Lower leg skin (tissue), 3 donors: ENCODE measurements around the gene RRN3.
"Not testable (repeated sequence)": the region's sequence is repeated elsewhere in the genome, so short reads cannot be mapped to it uniquely, and the experiment has no call there.

Experiments
- POLR2A ChIP-seq, 2 donors: fragments of 450-650 bp; IDR thresholded peaks; one replicate each; pipeline ENCODE4 v1.6.1; 2016 to 2017; ENCODE audit warnings: antibody characterized with exemption in 2 of 2, mild to moderate bottlenecking in 1 of 2, moderate library complexity in 1 of 2
- TF ChIP-seq, protein P1 (sequence below), 3 donors: fragments of 450-650 bp; IDR thresholded peaks; one replicate each; pipeline ENCODE4 v1.5.1; 2016; ENCODE audit warnings: antibody characterized with exemption in 3 of 3, mild to moderate bottlenecking in 3 of 3, moderate library complexity in 2 of 3

DNA sequence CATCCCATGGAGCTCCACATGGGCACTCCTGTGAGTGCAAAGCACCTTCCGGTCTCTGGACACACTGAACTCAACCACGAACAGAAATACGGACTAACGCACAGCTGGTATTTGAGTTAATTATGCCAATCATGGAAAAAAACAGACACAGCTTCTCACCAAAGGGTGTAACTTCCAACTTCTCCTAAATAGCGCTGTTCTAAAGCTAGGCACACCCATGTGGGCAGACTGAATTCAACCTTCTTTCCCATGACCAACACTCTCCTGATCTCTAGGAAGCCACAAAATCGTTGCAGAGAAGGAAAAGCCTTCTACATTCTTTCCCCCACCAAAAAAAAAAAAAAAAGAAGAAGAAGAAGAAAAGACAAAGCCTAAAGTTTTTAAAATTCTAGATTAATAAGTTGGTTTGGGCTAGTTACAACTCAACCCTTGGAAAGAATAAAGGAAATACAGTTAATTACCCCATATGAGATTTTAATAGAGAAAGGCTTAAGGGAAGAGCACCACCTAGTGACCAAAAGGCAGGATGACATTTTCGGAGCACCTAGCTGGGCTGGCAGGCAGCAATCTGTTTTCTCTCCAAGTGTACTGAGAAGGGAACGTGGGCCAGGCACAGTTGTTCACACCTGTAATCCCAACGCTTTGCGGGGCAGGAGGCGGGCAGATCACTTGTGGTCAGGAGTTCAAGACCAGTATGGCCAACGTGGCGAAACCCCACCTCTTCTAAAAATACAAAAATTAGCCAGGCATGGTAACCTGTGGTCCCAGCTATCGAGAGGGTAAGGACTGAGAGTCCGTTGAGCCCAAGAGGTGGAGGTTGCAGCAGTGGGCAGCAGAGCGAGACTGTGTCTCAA lies 21.9 kb downstream of the RRN3 start:
- not testable (repeated sequence) for TF ChIP-seq POLR2A (IDR thresholded peaks at IDR 0.05)
- TF ChIP-seq, protein P1, sequence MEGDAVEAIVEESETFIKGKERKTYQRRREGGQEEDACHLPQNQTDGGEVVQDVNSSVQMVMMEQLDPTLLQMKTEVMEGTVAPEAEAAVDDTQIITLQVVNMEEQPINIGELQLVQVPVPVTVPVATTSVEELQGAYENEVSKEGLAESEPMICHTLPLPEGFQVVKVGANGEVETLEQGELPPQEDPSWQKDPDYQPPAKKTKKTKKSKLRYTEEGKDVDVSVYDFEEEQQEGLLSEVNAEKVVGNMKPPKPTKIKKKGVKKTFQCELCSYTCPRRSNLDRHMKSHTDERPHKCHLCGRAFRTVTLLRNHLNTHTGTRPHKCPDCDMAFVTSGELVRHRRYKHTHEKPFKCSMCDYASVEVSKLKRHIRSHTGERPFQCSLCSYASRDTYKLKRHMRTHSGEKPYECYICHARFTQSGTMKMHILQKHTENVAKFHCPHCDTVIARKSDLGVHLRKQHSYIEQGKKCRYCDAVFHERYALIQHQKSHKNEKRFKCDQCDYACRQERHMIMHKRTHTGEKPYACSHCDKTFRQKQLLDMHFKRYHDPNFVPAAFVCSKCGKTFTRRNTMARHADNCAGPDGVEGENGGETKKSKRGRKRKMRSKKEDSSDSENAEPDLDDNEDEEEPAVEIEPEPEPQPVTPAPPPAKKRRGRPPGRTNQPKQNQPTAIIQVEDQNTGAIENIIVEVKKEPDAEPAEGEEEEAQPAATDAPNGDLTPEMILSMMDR (IDR thresholded peaks at IDR 0.05), result not testable (repeated sequence)
